Endothelial cell of umbilical vein (primary cell): ENCODE data around the gene CNNM3. TPM values are rescaled to one million over a fixed set of nuclear protein-coding genes. Genes with fewer than 3 reads are reported as not detected.

ENCODE experiments used
- BruUV-seq: library from RNA; stranded (reverse); fragments of 400-500 nt; replicated peaks from 2 replicates; lab custom pipeline; 2021; lab: Mats Ljungman, UMichigan
- CTCF ChIA-PET: fragments of 300-600, 350-600 bp; sonication (Branson Sonifier 250); formaldehyde crosslinking; loops from one replicate; lab custom pipeline; 2021; ENCODE audit warnings: antibody characterized with exemption, inconsistent platforms; lab: Charles Lee
- POLR2A ChIA-PET: fragments of 300-600, 350-600 bp; sonication (Branson Sonifier 250); formaldehyde crosslinking; loops from one replicate; lab custom pipeline; 2021; ENCODE audit warnings: antibody characterized with exemption, inconsistent platforms; lab: Charles Lee
- DNase-seq: peaks from one replicate; pipeline ENCODE4 v3.0.0-alpha.2; 2011; ENCODE audit warnings: low read depth, low spot score
- FAIRE-seq: peaks from 2 replicates; lab custom pipeline; 2011; peaks lifted over from hg19 to GRCh38; lab: Jason Lieb, UNC
- H2AFZ ChIP-seq: 2 replicates; pipeline ENCODE4 v1.6.0; 2012; ENCODE audit warnings: low read depth, low read length, control low read depth, inconsistent platforms
- H3K27ac ChIP-seq: 2 replicates; pipeline ENCODE4 v1.5.1; 2011; ENCODE audit warnings: low read depth, mild to moderate bottlenecking, control low read depth, low read length, moderate library complexity; ENCODE audit not compliant: insufficient read depth
- H3K27me3 ChIP-seq, 2 experiments: 2 replicates each; pipeline versions ENCODE4 v1.6.0 to v1.6.1; 2011; ENCODE audit warnings: low read length in 2 of 2, mixed read lengths in 1 of 2; ENCODE audit not compliant: control insufficient read depth in 2 of 2, insufficient read depth in 2 of 2
- H3K36me3 ChIP-seq, 2 experiments: 2 replicates in 1 of 2; 3 replicates in 1 of 2; pipeline ENCODE4 v1.5.1; 2011; ENCODE audit warnings: low read length in 2 of 2, mild to moderate bottlenecking in 1 of 2, moderate library complexity in 1 of 2; ENCODE audit not compliant: control insufficient read depth in 2 of 2, insufficient read depth in 2 of 2; ENCODE audit errors: extremely low read depth in 1 of 2
- H3K4me1 ChIP-seq: 3 replicates; pipeline ENCODE4 v1.5.1; 2011; ENCODE audit warnings: mild to moderate bottlenecking, low read length; ENCODE audit not compliant: control insufficient read depth, insufficient read depth; ENCODE audit errors: extremely low read depth
- H3K4me2 ChIP-seq: 2 replicates; pipeline ENCODE4 v1.6.1; 2011; ENCODE audit warnings: low read length, control low read depth, mixed read lengths; ENCODE audit not compliant: insufficient read depth
- H3K4me3 ChIP-seq, 3 experiments: fragments of 200-600 bp in 1 of 3; sonication (generic), shearing (Covaris generic) in 1 of 3; replicated peaks in 1 of 3; 2 replicates each; pipeline ENCODE4 v1.5.1; 2011 to 2016; ENCODE audit warnings: control low read depth in 3 of 3, low read length in 3 of 3, mild to moderate bottlenecking in 2 of 3, inconsistent platforms in 1 of 3, low read depth in 1 of 3, moderate library complexity in 1 of 3; ENCODE audit not compliant: insufficient read depth in 1 of 3
- H3K79me2 ChIP-seq: 2 replicates; pipeline ENCODE4 v1.6.0; 2012; ENCODE audit warnings: low read length, inconsistent platforms; ENCODE audit not compliant: control insufficient read depth, insufficient read depth
- H3K9ac ChIP-seq: replicated peaks from 2 replicates; pipeline ENCODE3; 2011; ENCODE audit warnings: low read length, control low read depth; ENCODE audit not compliant: insufficient read depth; ENCODE audit errors: extremely low read depth
- H3K9me1 ChIP-seq: replicated peaks from 3 replicates; pipeline ENCODE4 v1.6.0; 2011; ENCODE audit warnings: mild to moderate bottlenecking, low read length; ENCODE audit not compliant: control insufficient read depth, insufficient read depth; ENCODE audit errors: extremely low read depth
- H3K9me3 ChIP-seq: replicated peaks from 2 replicates; pipeline ENCODE4 v1.5.1; 2012; ENCODE audit warnings: low read length, inconsistent platforms; ENCODE audit not compliant: control insufficient read depth, insufficient read depth
- H4K20me1 ChIP-seq: replicated peaks from 2 replicates; pipeline ENCODE3; 2011; ENCODE audit warnings: mild to moderate bottlenecking, low read length; ENCODE audit not compliant: control insufficient read depth, insufficient read depth; ENCODE audit errors: extremely low read depth
- EZH2 ChIP-seq: IDR thresholded peaks from 2 replicates; pipeline ENCODE4 v1.6.1; 2012; ENCODE audit warnings: borderline replicate concordance, low read depth, mild to moderate bottlenecking, moderate library complexity, low read length, inconsistent platforms; ENCODE audit not compliant: severe bottlenecking
- FOS ChIP-seq: IDR thresholded peaks from 2 replicates; pipeline ENCODE4 v1.6.1; 2011; ENCODE audit warnings: mild to moderate bottlenecking, low read length, moderate library complexity, borderline replicate concordance; ENCODE audit not compliant: insufficient read depth
- GATA2 ChIP-seq: IDR thresholded peaks from 2 replicates; pipeline ENCODE4 v1.7.0; 2011; ENCODE audit warnings: low read depth, mild to moderate bottlenecking, moderate library complexity, mixed read lengths, low read length; ENCODE audit not compliant: insufficient read length, insufficient read depth
- JUN ChIP-seq: IDR thresholded peaks from 2 replicates; pipeline ENCODE4 v1.6.1; 2011; ENCODE audit warnings: borderline replicate concordance, low read depth; ENCODE audit not compliant: insufficient read length, insufficient read depth
- MYC ChIP-seq: IDR thresholded peaks from one replicate; pipeline ENCODE4 v1.6.1; 2011; ENCODE audit warnings: mild to moderate bottlenecking, low read depth, low read length
- POLR2A ChIP-seq: IDR thresholded peaks from 2 replicates; pipeline ENCODE4 v1.6.1; 2012; ENCODE audit warnings: low read depth, mild to moderate bottlenecking, control low read depth, low read length
- POLR2AphosphoS5 ChIP-seq: IDR thresholded peaks from 2 replicates; pipeline ENCODE4 v1.6.1; 2012; ENCODE audit warnings: low read depth, mild to moderate bottlenecking, control low read depth, low read length, moderate library complexity; ENCODE audit not compliant: insufficient read depth
- dilution Hi-C: fragments of 300-500 bp; cut with MboI; formaldehyde crosslinking; loops from one replicate; pipeline ENCODE4 v1.15.0; 2019; ENCODE audit warnings: low sequenced_read_pairs; ENCODE audit not compliant: extremely low pct_ligation_motif_present
- intact Hi-C: fragments of 100-400 bp; cut with micrococcal nuclease; formaldehyde crosslinking; loops from one replicate; pipeline ENCODE4 v1.10.0; 2022
- polyA plus RNA-seq, 4 experiments: library from polyadenylated mRNA; depleted of rRNA in 3 of 4; stranded (reverse) in 3 of 4; unstranded in 1 of 4; fragments of >200 nt; gene quantifications; 2 replicates each; pipeline versions ENCODE4 v1.2.1 to v1.2.3, GENCODE V29; 2011 to 2012; ENCODE audit warnings: missing spikeins in 1 of 4
- total RNA-seq: library from RNA; stranded (reverse); gene quantifications from 2 replicates; pipeline ENCODE4 v1.2.3, GENCODE V29; 2021
- TF ChIP-seq, protein P1 (sequence below), 2 donors: IDR thresholded peaks; 1 replicate in 1 of 2; 2 replicates in 1 of 2; pipeline ENCODE4 v1.5.1; 2011; ENCODE audit warnings: low read length in 2 of 2, mild to moderate bottlenecking in 2 of 2, moderate library complexity in 2 of 2, control low read depth in 1 of 2, inconsistent platforms in 1 of 2, low read depth in 1 of 2; ENCODE audit not compliant: insufficient read depth in 1 of 2; ENCODE audit errors: extremely low read depth in 1 of 2
- TF ChIP-seq, protein P2 (sequence below): IDR thresholded peaks from 2 replicates; pipeline ENCODE4 v1.6.1; 2011; ENCODE audit not compliant: insufficient read depth, insufficient read length

The CNNM3 gene
- total and polyA plus RNA-seq, 2 donors (not counting 3 experiments of a cell fraction or from before 2014, with no cell fraction given) = 13.0 to 14.9 TPM

GRCh38 chr2:96877042-96877451, 61.0 kb downstream of the CNNM3 start:
- H3K4me1 ChIP-seq = peaks cover 4% of the 10 kb centered on the region
- H3K9me3 ChIP-seq = no peaks in the 10 kb centered on the region
- no peaks in the 10 kb centered on the region for H4K20me1 ChIP-seq
- H3K9ac ChIP-seq = no peak overlapping the region
- intact Hi-C loops (no loop called here), dilution Hi-C loops (no loop called here)
- CTCF ChIA-PET = no interaction called here
- no peak overlapping the region for H3K27ac ChIP-seq
- no peak for FAIRE-seq
- H3K4me3 ChIP-seq = no peak overlapping the region
- H2AFZ ChIP-seq = no peak overlapping the region
- no peak overlapping the region for H3K4me2 ChIP-seq
- H3K9me1 ChIP-seq = no peaks in the 10 kb centered on the region
- TF ChIP-seq MYC (no peak), POLR2AphosphoS5 (no peak), EZH2 (no peak), FOS (no peak), JUN (no peak), POLR2A (no peak), GATA2 (no peak)
- TF ChIP-seq, protein P1, sequence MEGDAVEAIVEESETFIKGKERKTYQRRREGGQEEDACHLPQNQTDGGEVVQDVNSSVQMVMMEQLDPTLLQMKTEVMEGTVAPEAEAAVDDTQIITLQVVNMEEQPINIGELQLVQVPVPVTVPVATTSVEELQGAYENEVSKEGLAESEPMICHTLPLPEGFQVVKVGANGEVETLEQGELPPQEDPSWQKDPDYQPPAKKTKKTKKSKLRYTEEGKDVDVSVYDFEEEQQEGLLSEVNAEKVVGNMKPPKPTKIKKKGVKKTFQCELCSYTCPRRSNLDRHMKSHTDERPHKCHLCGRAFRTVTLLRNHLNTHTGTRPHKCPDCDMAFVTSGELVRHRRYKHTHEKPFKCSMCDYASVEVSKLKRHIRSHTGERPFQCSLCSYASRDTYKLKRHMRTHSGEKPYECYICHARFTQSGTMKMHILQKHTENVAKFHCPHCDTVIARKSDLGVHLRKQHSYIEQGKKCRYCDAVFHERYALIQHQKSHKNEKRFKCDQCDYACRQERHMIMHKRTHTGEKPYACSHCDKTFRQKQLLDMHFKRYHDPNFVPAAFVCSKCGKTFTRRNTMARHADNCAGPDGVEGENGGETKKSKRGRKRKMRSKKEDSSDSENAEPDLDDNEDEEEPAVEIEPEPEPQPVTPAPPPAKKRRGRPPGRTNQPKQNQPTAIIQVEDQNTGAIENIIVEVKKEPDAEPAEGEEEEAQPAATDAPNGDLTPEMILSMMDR (IDR thresholded peaks at IDR 0.05; ENCODE audit: extremely low read depth in 1 of 2, insufficient read depth in 1 of 2, low read depth in 1 of 2, low read length in 2 of 2) = no peak
- TF ChIP-seq, protein P2, sequence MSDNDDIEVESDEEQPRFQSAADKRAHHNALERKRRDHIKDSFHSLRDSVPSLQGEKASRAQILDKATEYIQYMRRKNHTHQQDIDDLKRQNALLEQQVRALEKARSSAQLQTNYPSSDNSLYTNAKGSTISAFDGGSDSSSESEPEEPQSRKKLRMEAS = no peak
- H3K79me2 ChIP-seq = no peaks in the 10 kb centered on the region
- no peaks in the 10 kb centered on the region for H3K36me3 ChIP-seq
- DNase-seq = no peak
- H3K27me3 ChIP-seq = peaks cover 0 to 2% of the 10 kb centered on the region in 2 experiments
- no TSS peak for BruUV-seq
- POLR2A ChIA-PET = no interaction called here
